Keratinocyte (primary cell): ENCODE measurements around the gene RALGPS1.

Experiments used
- CTCF ChIP-seq, 3 experiments: IDR thresholded peaks in 1 of 3; conservative IDR thresholded peaks in 1 of 3; optimal IDR thresholded peaks in 1 of 3; 2 replicates in 2 of 3; 3 replicates in 1 of 3; pipeline versions ENCODE3 to v1.5.1; 2011; ENCODE audit warnings: low read length in 3 of 3, mild to moderate bottlenecking in 3 of 3, moderate library complexity in 2 of 3, control low read depth in 1 of 3, inconsistent platforms in 1 of 3; ENCODE audit not compliant: insufficient read depth in 2 of 3; ENCODE audit errors: extremely low read depth in 1 of 3
- EZH2 ChIP-seq: IDR thresholded peaks from one replicate; pipeline ENCODE4 v1.6.1; 2012; ENCODE audit warnings: inconsistent platforms, mild to moderate bottlenecking, low read length, moderate library complexity

DNA sequence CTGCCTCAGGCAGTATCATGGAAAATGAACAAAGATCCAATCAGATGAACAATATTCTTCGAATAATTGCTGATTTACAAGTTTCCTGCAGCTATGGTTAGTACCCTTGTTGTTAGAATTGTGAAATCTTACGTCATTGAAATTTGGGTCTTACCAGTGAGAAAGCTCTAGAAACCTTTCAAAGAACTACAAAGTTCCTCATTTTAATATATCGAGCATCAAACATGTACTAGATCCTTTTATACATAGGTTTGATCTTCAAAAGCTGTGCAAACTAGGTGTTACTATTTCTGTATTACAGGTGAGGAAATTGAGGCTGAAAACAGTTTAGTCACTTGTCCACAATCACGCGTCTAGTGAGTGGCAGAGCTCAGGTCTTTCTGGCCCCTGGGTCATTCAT is 251.5 kb downstream of the RALGPS1 start:
- TF ChIP-seq CTCF (optimal IDR thresholded peaks at IDR 0.05 in 1 of 3, IDR thresholded peaks at IDR 0.05 in 1 of 3, conservative IDR thresholded peaks at IDR 0.05 in 1 of 3; ENCODE audit: extremely low read depth in 1 of 3, insufficient read depth in 2 of 3, low read length in 3 of 3), result no peak
- no peak for TF ChIP-seq EZH2
